ENCODE data around the gene WFDC12. TPM values are rescaled to one million over a fixed set of nuclear protein-coding genes. Genes with fewer than 3 reads are reported as not detected.

WFDC12 gene
- total and polyA plus RNA-seq, 2 donors (not counting 1 experiment from before 2014, with no cell fraction given) = not detected

GRCh38 chr20:45083127-45083526, 41.1 kb downstream of the WFDC12 start:
- H3K27me3 Mint-ChIP-seq = no peaks in the 10 kb centered on the region
- TF ChIP-seq, protein P1, sequence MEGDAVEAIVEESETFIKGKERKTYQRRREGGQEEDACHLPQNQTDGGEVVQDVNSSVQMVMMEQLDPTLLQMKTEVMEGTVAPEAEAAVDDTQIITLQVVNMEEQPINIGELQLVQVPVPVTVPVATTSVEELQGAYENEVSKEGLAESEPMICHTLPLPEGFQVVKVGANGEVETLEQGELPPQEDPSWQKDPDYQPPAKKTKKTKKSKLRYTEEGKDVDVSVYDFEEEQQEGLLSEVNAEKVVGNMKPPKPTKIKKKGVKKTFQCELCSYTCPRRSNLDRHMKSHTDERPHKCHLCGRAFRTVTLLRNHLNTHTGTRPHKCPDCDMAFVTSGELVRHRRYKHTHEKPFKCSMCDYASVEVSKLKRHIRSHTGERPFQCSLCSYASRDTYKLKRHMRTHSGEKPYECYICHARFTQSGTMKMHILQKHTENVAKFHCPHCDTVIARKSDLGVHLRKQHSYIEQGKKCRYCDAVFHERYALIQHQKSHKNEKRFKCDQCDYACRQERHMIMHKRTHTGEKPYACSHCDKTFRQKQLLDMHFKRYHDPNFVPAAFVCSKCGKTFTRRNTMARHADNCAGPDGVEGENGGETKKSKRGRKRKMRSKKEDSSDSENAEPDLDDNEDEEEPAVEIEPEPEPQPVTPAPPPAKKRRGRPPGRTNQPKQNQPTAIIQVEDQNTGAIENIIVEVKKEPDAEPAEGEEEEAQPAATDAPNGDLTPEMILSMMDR (IDR thresholded peaks at IDR 0.05) = no peak
- TF ChIP-seq EZH2 (IDR thresholded peaks at IDR 0.05; ENCODE audit: borderline replicate concordance, insufficient read depth, low read depth, low read length, poor library complexity, severe bottlenecking) = no peak
- Histone ChIP-seq H3K4me2 (replicated peaks; ENCODE audit: low read depth, low read length, poor library complexity, severe bottlenecking) (no peak overlapping the region), H4K20me1 (ENCODE audit: control insufficient read depth, insufficient read depth, low read length, poor library complexity, severe bottlenecking) (peaks cover 5% of the 10 kb centered on the region), H3K9ac (ENCODE audit: low read length) (no peak overlapping the region), H3K36me3 (replicated peaks in 1 of 2; ENCODE audit: control extremely low read depth in 1 of 2, control insufficient read depth in 1 of 2, extremely low read depth in 1 of 2, insufficient read depth in 2 of 2, low read length in 1 of 2) (peaks cover 14 to 50% of the 10 kb centered on the region in 2 experiments), H3K79me2 (ENCODE audit: control insufficient read depth, insufficient read depth, low read length) (no peaks in the 10 kb centered on the region), H3K27ac (ENCODE audit: low read length in 2 of 2) (no peak overlapping the region), H3K27me3 (replicated peaks in 1 of 4; ENCODE audit: control extremely low read depth in 1 of 4, control insufficient read depth in 3 of 4, insufficient read depth in 4 of 4, low read length in 3 of 4) (no peaks in the 10 kb centered on the region), H3K4me1 (ENCODE audit: control insufficient read depth in 2 of 2, insufficient read depth in 2 of 2, low read length in 2 of 2) (peaks cover 11 to 13% of the 10 kb centered on the region in 2 donors), H3K4me3 (ENCODE audit: control extremely low read depth in 1 of 5, extremely low read depth in 1 of 5, insufficient read depth in 1 of 5, low read depth in 2 of 5, low read length in 4 of 5) (no peak overlapping the region), H2AFZ (ENCODE audit: insufficient read depth, low read depth, low read length, poor library complexity, severe bottlenecking) (no peak overlapping the region), H3K9me3 (ENCODE audit: control extremely low read depth in 1 of 3, control insufficient read depth in 2 of 3, insufficient read depth in 1 of 3, low read length in 2 of 3) (peaks cover 0 to 11% (median 6%) of the 10 kb centered on the region in 3 donors)
- H3K4me1 Mint-ChIP-seq = peaks cover 26% of the 10 kb centered on the region
- ATAC-seq (ENCODE audit: low read depth) = no peak
- peaks cover 5% of the 10 kb centered on the region for H3K9me3 Mint-ChIP-seq (ENCODE audit: insufficient read depth)
- H3K27ac Mint-ChIP-seq = no peak overlapping the region
- CTCF ChIA-PET = interaction anchor here (0.6 to 1.6 kb wide), 4 partner anchors 13 to 105 kb away, joined by 3 to 7 read pairs (median 4); no protein-coding TSS in a partner anchor
- POLR2A ChIA-PET = no interaction called here
- no peak for DNase-seq
- H3K4me3 Mint-ChIP-seq = no peak overlapping the region
- WGBS (ENCODE audit: insufficient coverage) = no CpG with 5 or more reads among the region's 1 CpG
- intact Hi-C loops (cut with micrococcal nuclease) = no loop called here

- Histone ChIP-seq H3K4me3 (ENCODE audit: control extremely low read depth in 1 of 5, extremely low read depth in 1 of 5, insufficient read depth in 1 of 5, low read depth in 2 of 5, low read length in 4 of 5) (no peak overlapping the region), H3K4me2 (replicated peaks; ENCODE audit: low read depth, low read length, poor library complexity, severe bottlenecking) (no peak overlapping the region), H2AFZ (ENCODE audit: insufficient read depth, low read depth, low read length, poor library complexity, severe bottlenecking) (no peak overlapping the region), H3K4me1 (ENCODE audit: control insufficient read depth in 2 of 2, insufficient read depth in 2 of 2, low read length in 2 of 2) (peaks cover 6 to 7% of the 10 kb centered on the region in 2 donors), H3K36me3 (replicated peaks in 1 of 2; ENCODE audit: control extremely low read depth in 1 of 2, control insufficient read depth in 1 of 2, extremely low read depth in 1 of 2, insufficient read depth in 2 of 2, low read length in 1 of 2) (peaks cover 17 to 55% of the 10 kb centered on the region in 2 experiments), H3K9me3 (ENCODE audit: control extremely low read depth in 1 of 3, control insufficient read depth in 2 of 3, insufficient read depth in 1 of 3, low read length in 2 of 3) (peaks cover 0 to 11% (median 6%) of the 10 kb centered on the region in 3 donors), H3K9ac (ENCODE audit: low read length) (no peak overlapping the region), H4K20me1 (ENCODE audit: control insufficient read depth, insufficient read depth, low read length, poor library complexity, severe bottlenecking) (peaks cover 5% of the 10 kb centered on the region), H3K79me2 (ENCODE audit: control insufficient read depth, insufficient read depth, low read length) (no peaks in the 10 kb centered on the region), H3K27ac (ENCODE audit: low read length in 2 of 2) (no peak overlapping the region), H3K27me3 (replicated peaks in 1 of 4; ENCODE audit: control extremely low read depth in 1 of 4, control insufficient read depth in 3 of 4, insufficient read depth in 4 of 4, low read length in 3 of 4) (no peaks in the 10 kb centered on the region)
- TF ChIP-seq, protein P1 (IDR thresholded peaks at IDR 0.05) = no peak
- TF ChIP-seq EZH2 (IDR thresholded peaks at IDR 0.05; ENCODE audit: borderline replicate concordance, insufficient read depth, low read depth, low read length, poor library complexity, severe bottlenecking) = no peak
- intact Hi-C loops (cut with micrococcal nuclease) = no loop called here
- no peak for DNase-seq
- no peak for ATAC-seq (ENCODE audit: low read depth)
- no CpG with 5 or more reads among the region's 3 CpGs for WGBS (ENCODE audit: insufficient coverage)
- Mint-ChIP-seq H3K27me3 (no peaks in the 10 kb centered on the region), H3K9me3 (ENCODE audit: insufficient read depth) (peaks cover 5% of the 10 kb centered on the region), H3K4me3 (no peak overlapping the region), H3K27ac (no peak overlapping the region), H3K4me1 (peaks cover 22% of the 10 kb centered on the region)
- CTCF ChIA-PET = interaction anchor here (1.6 kb wide), 1 partner anchor 14 kb away, joined by 7 read pairs; no protein-coding TSS in a partner anchor
- POLR2A ChIA-PET = no interaction called here
Observed at GRCh38 chr20:45082468-45082867, 41.8 kb downstream of the WFDC12 start.

Measured in B cell (primary cell).